Fibroblast of skin of right quadriceps (primary cell): ENCODE data around the gene SLC1A4.

Experiments used
- DNase-seq: peaks from one replicate; pipeline ENCODE4 v3.0.0-alpha.2; 2013

SLC1A4 gene

DNA sequence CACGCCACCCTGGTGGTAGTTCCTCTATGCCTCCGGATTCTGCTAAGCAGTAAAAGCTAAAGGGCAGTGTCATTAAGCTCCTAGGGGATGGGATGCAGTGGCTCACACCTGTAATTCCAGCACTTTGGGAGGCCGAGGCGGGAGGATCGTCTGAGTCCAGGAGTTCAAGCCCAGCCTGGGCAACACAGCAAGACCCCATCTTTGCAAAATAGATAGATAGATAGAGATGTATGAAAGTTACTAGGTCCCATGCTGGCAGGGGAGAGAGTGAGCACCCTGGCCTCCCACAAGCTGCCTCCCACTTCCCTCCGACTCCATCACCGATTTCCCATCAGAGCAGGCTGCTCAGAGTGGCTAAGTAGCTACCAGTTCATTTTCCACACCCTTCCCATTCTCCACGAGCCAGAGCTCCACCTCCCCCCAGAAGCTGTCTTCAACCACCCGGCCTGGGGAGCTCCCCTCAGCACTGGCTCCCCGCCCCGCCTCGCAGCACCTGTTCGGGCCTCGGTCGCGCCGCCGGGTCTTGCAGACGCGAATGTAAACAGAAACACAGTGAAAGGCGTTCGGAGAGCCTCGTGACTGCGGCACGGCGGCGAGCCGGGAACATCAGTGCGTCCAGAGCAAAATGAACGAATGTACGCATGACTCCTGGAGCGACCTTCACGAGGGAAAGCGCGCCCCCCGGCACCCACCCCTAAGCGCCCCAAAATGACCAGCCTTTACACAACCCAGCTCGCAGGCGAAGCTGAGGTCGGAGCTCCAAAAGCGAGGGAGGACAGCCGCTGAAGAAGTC lies 66.4 kb downstream of the SLC1A4 start:
- no peak for DNase-seq

GRCh38 chr2:65056215-65057053 lies 67.2 kb downstream of the SLC1A4 start, which contains the start of gene CEP68:
Gene CEP68, plus strand, starts transcription at chr2:65056416. Its CDS starts 13,029 bp downstream, at chr2:65069445.
- DNase-seq = peak; percentile 96

GRCh38 chr2:65057054-65057375 lies 67.8 kb downstream of the SLC1A4 start:
- no peak for DNase-seq

DNA sequence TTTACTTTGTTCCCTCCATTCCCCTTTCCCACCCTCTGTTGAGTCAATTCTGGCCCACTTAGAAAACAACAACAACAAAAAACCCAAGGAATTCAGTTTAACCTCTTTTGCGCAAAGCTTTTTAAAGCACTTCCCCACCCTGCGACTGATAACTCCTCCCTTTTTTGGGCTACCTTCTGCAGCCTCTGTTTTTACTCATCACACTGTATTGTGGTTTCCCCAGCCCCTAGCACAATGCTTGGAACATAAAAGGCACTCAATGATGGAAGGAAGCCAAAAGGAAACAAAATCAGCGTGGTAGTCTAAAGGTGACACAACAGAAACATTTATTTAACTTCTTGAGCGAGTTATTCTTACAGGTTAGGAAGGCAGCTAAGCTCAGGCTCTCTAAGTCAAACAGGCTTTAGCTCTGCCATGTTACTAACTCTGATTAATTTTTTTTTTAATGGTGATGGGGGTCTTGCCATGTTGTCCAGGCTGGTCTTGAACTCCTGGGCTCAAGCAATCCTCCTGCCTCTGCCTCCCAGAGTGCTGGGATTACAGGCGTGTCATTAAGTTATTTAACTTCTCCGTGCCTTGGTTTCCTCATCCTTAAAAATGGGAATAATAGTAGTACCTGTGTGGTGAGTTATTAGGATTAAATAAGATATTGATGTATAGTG lies 68.3 kb downstream of the SLC1A4 start:
- peak; percentile 52 for DNase-seq

GRCh38 chr2:65059071-65059470 lies 69.9 kb downstream of the SLC1A4 start:
- DNase-seq = no peak

GRCh38 chr2:65061146-65061909 lies 72.1 kb downstream of the SLC1A4 start:
- DNase-seq = no peak

GRCh38 chr2:65061910-65062339 lies 72.7 kb downstream of the SLC1A4 start:
- DNase-seq = no peak

DNA sequence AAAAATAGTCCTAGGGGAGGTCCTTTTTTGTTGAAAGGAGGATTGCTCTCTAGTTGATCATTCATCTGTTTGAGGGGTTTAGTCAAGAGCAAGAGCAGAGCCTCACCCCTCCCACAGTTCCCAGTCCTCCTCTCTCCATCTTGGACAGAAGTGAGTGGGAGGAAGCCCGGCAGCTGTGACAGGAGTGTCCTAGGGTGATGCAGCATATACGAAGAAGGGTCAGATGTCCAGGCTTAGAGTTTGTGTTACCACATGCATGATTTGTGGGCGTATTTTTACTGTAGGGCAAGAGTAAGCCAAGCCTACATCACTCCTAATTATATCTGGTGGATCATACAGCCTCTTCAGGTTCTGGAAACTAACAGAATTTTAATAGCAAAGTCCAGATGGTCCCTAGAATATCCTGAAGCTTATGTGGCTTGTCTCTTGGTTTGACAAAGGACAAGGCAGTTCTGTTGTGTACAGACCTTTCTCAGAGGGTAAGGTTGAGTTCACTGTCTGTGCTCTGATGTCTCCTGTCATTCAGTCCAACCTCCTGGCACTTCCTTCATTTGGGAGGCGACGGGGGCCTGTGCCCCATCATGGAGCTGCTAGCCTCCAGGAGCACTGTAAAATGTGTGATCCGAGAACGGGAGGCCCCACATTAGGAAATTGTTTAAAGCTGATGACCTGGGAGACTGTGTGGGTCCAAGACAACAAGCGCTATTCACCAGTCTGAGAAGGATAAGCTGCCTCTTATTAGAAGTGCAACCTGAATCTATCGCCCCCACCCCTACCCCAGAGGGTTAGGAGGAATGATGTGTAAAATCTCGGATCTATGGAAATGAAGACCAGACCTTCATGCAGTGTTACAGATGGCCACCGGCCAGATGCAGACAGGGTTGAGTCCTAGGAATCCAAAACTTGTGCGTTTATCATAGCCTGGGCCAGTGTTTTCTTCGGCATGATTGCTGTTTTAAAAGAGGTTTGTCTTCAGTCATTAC lies 73.9 kb downstream of the SLC1A4 start:
- DNase-seq = peak; percentile 61

GRCh38 chr2:65064728-65065552 lies 75.7 kb downstream of the SLC1A4 start:
- peak; percentile 79 for DNase-seq

DNA sequence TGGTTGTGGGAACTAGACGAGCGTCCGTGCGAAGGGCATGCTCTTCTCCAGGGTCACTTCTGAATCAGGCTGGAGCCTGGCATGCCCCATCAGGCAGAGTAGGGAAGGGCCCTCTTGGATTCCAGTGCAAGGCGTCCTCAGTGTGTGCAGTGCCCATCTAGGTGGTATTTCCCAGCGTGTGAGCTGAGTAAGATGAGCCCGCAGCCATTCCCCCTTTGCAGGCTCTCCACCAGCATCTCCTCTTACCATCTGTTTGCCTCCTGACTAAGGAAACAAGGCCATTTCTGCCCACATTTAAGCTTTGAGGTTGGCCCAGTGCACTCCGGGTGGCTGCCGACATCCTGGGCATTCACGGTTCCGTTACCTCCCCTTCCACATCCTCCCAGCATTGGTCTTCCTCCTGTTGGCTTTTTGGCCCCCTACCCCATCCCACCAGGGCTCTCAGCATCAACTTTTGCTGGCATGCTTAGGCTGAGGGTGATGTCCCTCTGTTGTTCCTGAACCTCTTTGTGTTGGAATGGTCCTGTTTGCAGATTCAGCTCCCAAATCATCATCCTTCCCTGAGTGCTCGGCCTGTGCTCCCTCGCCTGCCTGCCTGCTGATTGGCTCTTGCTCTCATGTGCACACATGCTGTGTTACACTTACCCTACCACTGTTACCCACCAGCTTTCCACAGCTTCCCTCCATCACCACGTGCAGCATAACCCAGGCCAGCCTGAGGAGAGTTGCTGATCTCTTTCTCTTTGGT lies 78.8 kb downstream of the SLC1A4 start:
- DNase-seq = no peak

- no peak for DNase-seq
Observed at GRCh38 chr2:65069439-65069824, 80.2 kb downstream of the SLC1A4 start.

DNA sequence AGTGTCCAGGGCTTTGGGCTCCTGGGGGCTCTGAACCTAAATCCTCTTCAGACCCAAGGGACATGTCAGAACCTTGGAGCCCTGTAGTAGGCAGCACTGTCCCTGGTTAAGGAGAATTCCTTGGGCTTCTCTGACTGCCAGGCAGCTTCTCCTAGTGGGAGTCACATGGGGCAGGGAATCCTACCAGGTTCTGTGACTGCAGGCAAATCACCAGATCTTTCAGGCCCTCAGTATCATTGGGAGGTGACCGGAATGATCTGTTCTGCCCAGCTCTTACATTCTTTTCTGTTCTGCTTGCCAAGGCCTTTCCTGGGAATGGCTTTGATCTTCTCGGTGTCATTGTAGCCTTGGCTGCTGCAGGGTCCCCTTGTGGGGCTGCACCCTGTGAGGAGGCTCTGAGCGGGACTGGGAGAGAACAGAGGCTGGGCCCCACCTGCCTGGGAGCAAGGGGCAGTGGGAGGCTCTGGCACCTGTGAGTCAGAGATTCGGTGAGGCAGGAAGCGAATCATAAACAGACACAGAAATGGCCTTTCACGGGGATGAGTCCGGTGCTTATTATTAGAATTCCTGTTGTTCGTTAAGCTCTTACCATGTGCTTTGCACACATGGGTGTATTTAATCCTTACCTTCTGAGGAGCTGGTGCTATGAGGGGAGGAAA lies 81.1 kb downstream of the SLC1A4 start:
- peak; percentile 60 for DNase-seq

GRCh38 chr2:65070856-65071255 lies 81.7 kb downstream of the SLC1A4 start:
- no peak for DNase-seq

DNA sequence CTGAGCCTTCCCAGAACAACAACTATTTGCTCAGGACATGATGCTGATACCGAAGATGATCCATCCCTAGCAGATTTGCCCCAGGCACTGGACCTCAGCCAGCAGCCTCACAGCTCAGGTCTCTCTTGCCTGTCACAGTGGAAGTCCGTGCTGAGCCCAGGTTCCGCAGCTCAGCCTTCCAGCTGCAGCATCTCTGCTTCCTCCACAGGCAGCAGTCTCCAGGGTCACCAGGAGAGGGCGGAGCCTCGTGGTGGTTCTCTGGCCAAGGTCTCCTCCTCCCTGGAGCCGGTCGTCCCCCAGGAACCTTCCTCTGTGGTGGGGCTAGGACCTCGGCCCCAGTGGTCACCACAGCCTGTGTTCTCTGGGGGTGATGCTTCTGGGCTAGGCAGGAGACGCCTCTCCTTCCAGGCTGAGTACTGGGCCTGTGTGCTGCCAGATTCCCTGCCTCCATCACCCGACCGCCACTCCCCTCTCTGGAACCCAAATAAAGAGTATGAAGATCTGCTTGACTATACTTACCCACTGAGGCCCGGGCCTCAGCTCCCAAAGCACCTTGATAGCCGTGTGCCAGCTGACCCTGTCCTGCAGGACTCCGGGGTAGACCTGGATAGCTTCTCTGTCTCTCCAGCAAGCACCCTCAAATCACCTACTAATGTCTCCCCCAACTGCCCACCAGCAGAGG lies 82.4 kb downstream of the SLC1A4 start:
- DNase-seq = no peak

DNA sequence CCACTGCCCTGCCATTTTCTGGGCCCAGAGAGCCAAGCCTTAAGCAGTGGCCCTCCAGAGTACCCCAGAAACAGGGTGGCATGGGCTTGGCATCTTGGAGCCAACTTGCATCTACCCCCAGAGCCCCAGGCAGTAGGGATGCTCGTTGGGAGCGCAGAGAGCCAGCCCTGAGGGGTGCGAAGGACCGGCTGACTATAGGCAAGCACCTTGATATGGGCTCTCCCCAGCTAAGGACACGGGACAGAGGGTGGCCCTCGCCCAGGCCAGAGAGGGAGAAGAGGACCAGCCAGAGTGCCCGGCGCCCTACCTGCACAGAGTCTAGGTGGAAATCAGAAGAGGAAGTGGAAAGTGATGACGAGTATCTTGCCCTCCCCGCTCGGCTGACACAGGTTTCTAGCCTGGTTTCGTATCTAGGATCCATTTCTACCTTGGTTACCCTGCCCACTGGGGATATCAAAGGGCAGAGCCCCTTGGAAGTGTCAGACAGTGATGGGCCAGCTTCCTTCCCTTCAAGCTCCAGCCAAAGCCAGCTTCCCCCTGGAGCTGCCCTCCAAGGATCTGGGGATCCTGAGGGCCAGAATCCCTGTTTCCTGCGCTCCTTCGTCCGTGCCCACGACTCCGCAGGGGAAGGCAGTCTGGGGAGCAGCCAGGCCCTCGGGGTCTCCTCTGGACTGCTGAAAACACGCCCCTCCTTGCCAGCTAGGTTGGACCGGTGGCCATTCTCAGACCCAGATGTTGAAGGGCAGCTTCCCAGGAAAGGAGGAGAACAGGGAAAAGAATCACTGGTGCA lies 83.2 kb downstream of the SLC1A4 start:
- DNase-seq = no peak
